ENCODE results near the gene MMP10.

DNA sequence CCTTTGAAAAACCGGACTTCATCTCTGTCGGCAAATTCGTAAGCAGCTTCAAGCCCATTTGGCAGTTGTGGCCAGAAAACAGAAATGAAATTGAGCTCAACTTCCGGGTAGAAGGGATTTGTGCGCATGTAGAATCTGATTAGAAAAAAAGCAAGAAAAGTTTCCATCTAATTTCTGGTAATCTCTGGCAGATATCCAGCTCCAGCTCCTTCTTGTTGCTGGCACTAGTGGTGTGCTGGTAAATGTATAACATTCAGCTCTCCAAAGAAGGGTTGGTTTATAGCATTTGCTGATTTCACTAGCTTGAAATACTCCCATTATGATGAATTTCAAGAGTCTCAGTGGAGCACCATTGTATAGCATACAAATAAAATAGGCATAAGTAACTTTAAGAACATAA lies 12.2 kb upstream of the MMP10 start:
- TF ChIP-seq GATA3 (IDR thresholded peaks at IDR 0.05; ENCODE audit: low read depth, low read length), result no peak
- no peak for TF ChIP-seq GATA2 (IDR thresholded peaks at IDR 0.05; ENCODE audit: low read depth, low read length)
